Glomerular endothelial cell (primary cell): ENCODE measurements around the gene TLK1. TPM values are rescaled to one million over a fixed set of nuclear protein-coding genes. Genes with fewer than 3 reads are reported as not detected.
A peak's percentile ranks its signal among the peaks of the same experiment; 100 is the strongest.
"Not testable (repeated sequence)": the region's sequence is repeated elsewhere in the genome, so short reads cannot be mapped to it uniquely, and the experiment has no call there.

ENCODE experiments used
- DNase-seq: peaks from one replicate; pipeline ENCODE4 v3.0.0-alpha.2; 2011; ENCODE audit warnings: low read depth, low spot score; ENCODE audit errors: extremely low read depth
- total RNA-seq: library from RNA; depleted of rRNA; stranded (reverse); fragments of >200 nt; gene quantifications from 2 replicates; pipeline ENCODE4 v1.2.3, GENCODE V29; 2015

TLK1 gene
- total RNA-seq, 1 donor from 2014 or later, result 30.8 TPM

GRCh38 chr2:171086352-171087290 lies 74.1 kb downstream of the TLK1 start:
- peak; percentile 42 for DNase-seq

GRCh38 chr2:171084128-171084527 lies 76.6 kb downstream of the TLK1 start:
- no peak for DNase-seq

- no peak for DNase-seq
Measured at GRCh38 chr2:171083451-171083850, 77.2 kb downstream of the TLK1 start.

GRCh38 chr2:171081649-171082111 lies 79.0 kb downstream of the TLK1 start:
- DNase-seq, result no peak

GRCh38 chr2:171080607-171081006 lies 80.1 kb downstream of the TLK1 start:
- no peak for DNase-seq

- DNase-seq, result not testable (repeated sequence)
Measured at GRCh38 chr2:171076422-171076821, 84.3 kb downstream of the TLK1 start.

GRCh38 chr2:171072164-171072563 lies 88.5 kb downstream of the TLK1 start:
- no peak for DNase-seq

GRCh38 chr2:171069286-171069956 lies 91.3 kb downstream of the TLK1 start:
- DNase-seq, result no peak

GRCh38 chr2:171066110-171066509 lies 94.6 kb downstream of the TLK1 start:
- no peak for DNase-seq

- DNase-seq, result no peak
Measured at GRCh38 chr2:171057575-171057974, 103.1 kb downstream of the TLK1 start.

- no peak for DNase-seq
Measured at GRCh38 chr2:171056307-171056706, 104.4 kb downstream of the TLK1 start.

GRCh38 chr2:171049691-171050090 lies 111.0 kb downstream of the TLK1 start:
- DNase-seq, result no peak

- DNase-seq, result no peak
Measured at GRCh38 chr2:171046048-171046560, 114.6 kb downstream of the TLK1 start.

- DNase-seq, result no peak
Measured at GRCh38 chr2:171044416-171044815, 116.3 kb downstream of the TLK1 start.

GRCh38 chr2:171042253-171042969 lies 118.3 kb downstream of the TLK1 start:
- DNase-seq, result no peak

- DNase-seq, result no peak
Measured at GRCh38 chr2:171036532-171036931, 124.2 kb downstream of the TLK1 start.

- DNase-seq, result no peak
Measured at GRCh38 chr2:171034315-171034714, 126.4 kb downstream of the TLK1 start.

GRCh38 chr2:171025214-171025613 lies 135.5 kb downstream of the TLK1 start:
- DNase-seq, result no peak

GRCh38 chr2:171018522-171018921 lies 142.2 kb downstream of the TLK1 start:
- DNase-seq, result no peak

GRCh38 chr2:171016125-171016524 lies 144.6 kb downstream of the TLK1 start:
- no peak for DNase-seq

- no peak for DNase-seq
Measured at GRCh38 chr2:171013851-171014250, 146.8 kb downstream of the TLK1 start.
